ENCODE measurements around the gene JAK2.
"Not testable (repeated sequence)": the region's sequence is repeated elsewhere in the genome, so short reads cannot be mapped to it uniquely, and the experiment has no call there.

DNA sequence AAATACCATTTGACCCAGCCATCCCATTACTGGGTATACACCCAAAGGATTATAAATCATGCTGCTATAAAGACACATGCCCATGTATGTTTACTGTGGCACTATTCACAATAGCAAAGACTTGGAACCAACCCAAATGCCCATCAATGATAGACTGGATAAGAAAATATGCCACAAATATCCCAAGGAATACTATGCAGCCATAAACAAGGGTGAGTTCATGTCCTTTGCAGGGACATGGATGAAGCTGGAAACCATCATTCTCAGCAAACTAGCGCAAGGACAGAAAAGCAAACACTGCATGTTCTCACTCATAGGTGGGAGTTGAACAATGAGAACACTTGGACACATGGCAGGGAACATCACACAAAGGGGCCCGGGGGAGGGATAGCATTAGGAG is 121.4 kb downstream of the JAK2 start:
- TF ChIP-seq EZH2phosphoT487 (IDR thresholded peaks at IDR 0.05; ENCODE audit: borderline replicate concordance, low read depth, low read length) = not testable (repeated sequence)
- TF ChIP-seq, protein P1, sequence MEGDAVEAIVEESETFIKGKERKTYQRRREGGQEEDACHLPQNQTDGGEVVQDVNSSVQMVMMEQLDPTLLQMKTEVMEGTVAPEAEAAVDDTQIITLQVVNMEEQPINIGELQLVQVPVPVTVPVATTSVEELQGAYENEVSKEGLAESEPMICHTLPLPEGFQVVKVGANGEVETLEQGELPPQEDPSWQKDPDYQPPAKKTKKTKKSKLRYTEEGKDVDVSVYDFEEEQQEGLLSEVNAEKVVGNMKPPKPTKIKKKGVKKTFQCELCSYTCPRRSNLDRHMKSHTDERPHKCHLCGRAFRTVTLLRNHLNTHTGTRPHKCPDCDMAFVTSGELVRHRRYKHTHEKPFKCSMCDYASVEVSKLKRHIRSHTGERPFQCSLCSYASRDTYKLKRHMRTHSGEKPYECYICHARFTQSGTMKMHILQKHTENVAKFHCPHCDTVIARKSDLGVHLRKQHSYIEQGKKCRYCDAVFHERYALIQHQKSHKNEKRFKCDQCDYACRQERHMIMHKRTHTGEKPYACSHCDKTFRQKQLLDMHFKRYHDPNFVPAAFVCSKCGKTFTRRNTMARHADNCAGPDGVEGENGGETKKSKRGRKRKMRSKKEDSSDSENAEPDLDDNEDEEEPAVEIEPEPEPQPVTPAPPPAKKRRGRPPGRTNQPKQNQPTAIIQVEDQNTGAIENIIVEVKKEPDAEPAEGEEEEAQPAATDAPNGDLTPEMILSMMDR (conservative IDR thresholded peaks at IDR 0.05; ENCODE audit: low read length) = not testable (repeated sequence)
